Astrocyte (in vitro differentiated cells and primary cell): Measurements from ENCODE around the gene NUDT12. TPM values are rescaled to one million over a fixed set of nuclear protein-coding genes. Genes with fewer than 3 reads are reported as not detected.
A peak's percentile ranks its signal among the peaks of the same experiment; 100 is the strongest.

Experiments
- DNase-seq: peaks from one replicate; pipeline ENCODE4 v3.0.0-alpha.2; 2010; ENCODE audit warnings: low read depth
- FAIRE-seq: peaks from 2 replicates; lab custom pipeline; 2011; peaks lifted over from hg19 to GRCh38; lab: Jason Lieb, UNC
- H2AFZ ChIP-seq: 2 replicates; pipeline ENCODE4 v1.6.0; 2012; ENCODE audit warnings: low read depth, low read length, inconsistent platforms
- H3K27ac ChIP-seq: 2 replicates; pipeline ENCODE4 v1.5.1; 2011; ENCODE audit warnings: low read depth, low read length, inconsistent platforms
- H3K27me3 ChIP-seq: 2 replicates; pipeline ENCODE4 v1.6.0; 2011; ENCODE audit warnings: low read length, inconsistent platforms; ENCODE audit not compliant: insufficient read depth
- H3K36me3 ChIP-seq: 2 replicates; pipeline ENCODE4 v1.5.1; 2011; ENCODE audit warnings: low read length, inconsistent platforms; ENCODE audit not compliant: insufficient read depth
- H3K4me1 ChIP-seq: 2 replicates; pipeline ENCODE4 v1.5.1; 2011; ENCODE audit warnings: low read length, inconsistent platforms; ENCODE audit not compliant: insufficient read depth
- H3K4me2 ChIP-seq: 2 replicates; pipeline ENCODE4 v1.6.0; 2012; ENCODE audit warnings: low read length, inconsistent platforms
- H3K4me3 ChIP-seq: 2 replicates; pipeline ENCODE4 v1.5.1; 2011; ENCODE audit warnings: low read depth, mild to moderate bottlenecking, low read length, inconsistent platforms; ENCODE audit not compliant: insufficient read depth
- H3K79me2 ChIP-seq: 2 replicates; pipeline ENCODE4 v1.6.0; 2012; ENCODE audit warnings: mild to moderate bottlenecking, low read length, inconsistent platforms; ENCODE audit not compliant: insufficient read depth
- H3K9ac ChIP-seq: 2 replicates; pipeline ENCODE4 v1.6.0; 2012; ENCODE audit warnings: mild to moderate bottlenecking, low read length, inconsistent platforms
- H3K9me3 ChIP-seq: 2 replicates; pipeline ENCODE4 v1.5.1; 2012; ENCODE audit warnings: low read depth, mild to moderate bottlenecking, low read length, inconsistent platforms; ENCODE audit not compliant: insufficient read depth
- H4K20me1 ChIP-seq: 2 replicates; pipeline ENCODE4 v1.6.0; 2012; ENCODE audit warnings: low read length, inconsistent platforms; ENCODE audit not compliant: insufficient read depth
- H3K27ac Mint-ChIP-seq: one replicate; pipeline ENCODE4 v1.8.0; 2021; ENCODE audit warnings: mild to moderate bottlenecking, mixed read lengths; ENCODE audit not compliant: unreplicated experiment
- H3K27me3 Mint-ChIP-seq: one replicate; pipeline ENCODE4 v1.8.0; 2021; ENCODE audit warnings: low read depth, mixed read lengths; ENCODE audit not compliant: unreplicated experiment
- H3K36me3 Mint-ChIP-seq: one replicate; pipeline ENCODE4 v1.8.0; 2021; ENCODE audit warnings: low read depth, mixed read lengths; ENCODE audit not compliant: unreplicated experiment
- H3K4me1 Mint-ChIP-seq: one replicate; pipeline ENCODE4 v1.8.0; 2021; ENCODE audit warnings: low read depth, mixed read lengths; ENCODE audit not compliant: unreplicated experiment
- H3K4me3 Mint-ChIP-seq: one replicate; pipeline ENCODE4 v1.8.0; 2021; ENCODE audit warnings: mild to moderate bottlenecking, moderate library complexity, mixed read lengths; ENCODE audit not compliant: unreplicated experiment
- H3K9me3 Mint-ChIP-seq: one replicate; pipeline ENCODE4 v1.8.0; 2021; ENCODE audit warnings: mild to moderate bottlenecking, mixed read lengths; ENCODE audit not compliant: unreplicated experiment
- EZH2 ChIP-seq: IDR thresholded peaks from 2 replicates; pipeline ENCODE4 v1.6.1; 2012; ENCODE audit warnings: mild to moderate bottlenecking, low read length, inconsistent platforms; ENCODE audit not compliant: insufficient read depth
- total RNA-seq: library from RNA; stranded (reverse); gene quantifications from 2 replicates; pipeline ENCODE4 v1.2.1, GENCODE V29; 2021
- TF ChIP-seq, protein P1 (sequence below): IDR thresholded peaks from 2 replicates; pipeline ENCODE4 v1.5.1; 2011; ENCODE audit warnings: low read depth, mild to moderate bottlenecking, inconsistent platforms, low read length, moderate library complexity; ENCODE audit not compliant: insufficient read depth

The NUDT12 gene
- total RNA-seq, 1 donor from 2014 or later, result 6.3 TPM

DNA sequence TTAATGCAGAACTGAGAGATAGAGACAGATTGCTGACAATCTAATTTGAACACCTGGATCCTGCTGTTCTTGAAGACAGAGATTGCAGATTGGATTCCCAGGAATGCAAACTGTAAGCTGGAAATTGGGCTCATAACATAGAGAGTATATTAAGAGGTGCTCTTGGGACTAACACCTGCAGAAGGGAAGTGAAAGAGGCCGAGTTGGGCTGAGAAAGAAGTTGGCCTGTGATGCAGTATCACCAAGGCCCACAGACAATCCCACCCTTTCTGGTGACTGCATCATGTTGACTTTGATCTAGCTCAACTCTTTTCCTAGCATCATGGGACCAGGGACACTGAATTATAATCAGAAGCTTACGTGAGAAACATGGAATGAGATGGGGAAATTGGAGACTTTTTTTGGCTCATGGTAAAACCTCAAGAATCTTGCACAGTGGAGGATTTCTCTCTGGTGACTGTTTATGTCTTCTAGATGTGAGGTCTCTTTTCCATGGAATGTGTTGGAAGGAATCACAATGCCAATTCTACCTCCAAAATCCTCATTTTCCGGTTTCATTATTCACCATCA lies 36.5 kb upstream of the NUDT12 start:
- H2AFZ ChIP-seq, result no peak overlapping the region

DNA sequence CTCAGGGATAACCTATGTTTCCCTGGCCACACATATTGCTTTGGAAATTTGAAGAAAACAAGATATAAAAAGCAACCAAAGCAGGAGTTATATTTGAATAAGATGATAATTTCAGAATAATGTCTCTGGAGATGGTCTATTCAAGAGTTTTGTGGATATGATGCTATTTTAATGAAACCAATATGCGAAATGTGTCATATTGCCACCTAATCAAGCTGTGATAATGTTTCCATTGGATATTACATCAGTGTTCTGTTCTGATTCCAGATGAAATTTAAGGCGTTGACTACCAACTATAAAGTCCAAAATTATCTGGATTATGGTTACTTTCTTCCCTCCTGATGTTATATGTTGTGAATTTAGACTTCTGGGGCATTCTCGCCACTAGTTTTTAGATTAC lies 27.6 kb upstream of the NUDT12 start:
- no peak overlapping the region for H3K27ac ChIP-seq
- no peak overlapping the region for H3K4me3 Mint-ChIP-seq
- H3K4me2 ChIP-seq, result no peak overlapping the region
- H3K9me3 Mint-ChIP-seq, result no peaks in the 10 kb centered on the region
- no peak overlapping the region for H3K4me3 ChIP-seq
- H3K27ac Mint-ChIP-seq, result no peak overlapping the region
- H3K36me3 ChIP-seq, result no peaks in the 10 kb centered on the region
- no peak overlapping the region for H2AFZ ChIP-seq
- FAIRE-seq (no peak), DNase-seq (no peak)
- peaks cover 4% of the 10 kb centered on the region for H3K27me3 Mint-ChIP-seq
- no peaks in the 10 kb centered on the region for H3K36me3 Mint-ChIP-seq
- H4K20me1 ChIP-seq, result no peaks in the 10 kb centered on the region
- H3K4me1 Mint-ChIP-seq, result peaks cover 1% of the 10 kb centered on the region
- H3K79me2 ChIP-seq, result no peaks in the 10 kb centered on the region
- H3K9ac ChIP-seq, result no peak overlapping the region
- peaks cover 6% of the 10 kb centered on the region for H3K4me1 ChIP-seq
- H3K27me3 ChIP-seq, result no peaks in the 10 kb centered on the region
- TF ChIP-seq, protein P1, sequence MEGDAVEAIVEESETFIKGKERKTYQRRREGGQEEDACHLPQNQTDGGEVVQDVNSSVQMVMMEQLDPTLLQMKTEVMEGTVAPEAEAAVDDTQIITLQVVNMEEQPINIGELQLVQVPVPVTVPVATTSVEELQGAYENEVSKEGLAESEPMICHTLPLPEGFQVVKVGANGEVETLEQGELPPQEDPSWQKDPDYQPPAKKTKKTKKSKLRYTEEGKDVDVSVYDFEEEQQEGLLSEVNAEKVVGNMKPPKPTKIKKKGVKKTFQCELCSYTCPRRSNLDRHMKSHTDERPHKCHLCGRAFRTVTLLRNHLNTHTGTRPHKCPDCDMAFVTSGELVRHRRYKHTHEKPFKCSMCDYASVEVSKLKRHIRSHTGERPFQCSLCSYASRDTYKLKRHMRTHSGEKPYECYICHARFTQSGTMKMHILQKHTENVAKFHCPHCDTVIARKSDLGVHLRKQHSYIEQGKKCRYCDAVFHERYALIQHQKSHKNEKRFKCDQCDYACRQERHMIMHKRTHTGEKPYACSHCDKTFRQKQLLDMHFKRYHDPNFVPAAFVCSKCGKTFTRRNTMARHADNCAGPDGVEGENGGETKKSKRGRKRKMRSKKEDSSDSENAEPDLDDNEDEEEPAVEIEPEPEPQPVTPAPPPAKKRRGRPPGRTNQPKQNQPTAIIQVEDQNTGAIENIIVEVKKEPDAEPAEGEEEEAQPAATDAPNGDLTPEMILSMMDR, result no peak
- TF ChIP-seq EZH2, result no peak
- no peaks in the 10 kb centered on the region for H3K9me3 ChIP-seq

More for the DNA sequence above, 36.5 kb upstream of the NUDT12 start:
- Mint-ChIP-seq H3K27me3 (peaks cover 2% of the 10 kb centered on the region), H3K36me3 (no peaks in the 10 kb centered on the region), H3K27ac (no peak overlapping the region), H3K4me1 (no peaks in the 10 kb centered on the region), H3K4me3 (no peak overlapping the region), H3K9me3 (no peaks in the 10 kb centered on the region)
- Histone ChIP-seq H3K27me3 (no peaks in the 10 kb centered on the region), H3K4me3 (no peak overlapping the region), H3K9me3 (no peaks in the 10 kb centered on the region), H3K36me3 (no peaks in the 10 kb centered on the region), H3K4me2 (no peak overlapping the region), H3K27ac (no peak overlapping the region), H4K20me1 (no peaks in the 10 kb centered on the region), H3K4me1 (no peaks in the 10 kb centered on the region), H3K9ac (no peak overlapping the region), H3K79me2 (no peaks in the 10 kb centered on the region)
- DNase-seq (peak; percentile 87), FAIRE-seq (no peak)
- TF ChIP-seq, protein P1, result no peak
- TF ChIP-seq EZH2, result no peak

DNA sequence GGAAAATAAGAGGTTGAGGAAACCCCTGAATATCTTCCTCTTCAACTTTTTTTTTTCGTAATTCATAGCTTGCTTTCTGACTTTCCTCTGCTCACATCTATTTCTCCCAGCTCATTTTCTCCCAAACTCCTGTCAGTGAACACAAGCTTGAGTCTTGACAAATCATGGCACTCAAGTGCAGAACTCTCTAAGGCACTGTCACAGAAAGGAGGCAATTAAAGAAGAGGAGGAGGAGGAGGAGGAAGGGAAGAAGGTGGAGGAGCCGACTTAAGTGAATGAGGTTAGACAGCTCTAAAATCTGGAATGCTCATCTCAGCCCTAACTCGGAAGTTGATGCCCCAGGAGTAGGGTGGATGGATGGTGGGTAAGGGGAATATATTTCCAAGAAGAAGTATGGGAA lies 27.2 kb upstream of the NUDT12 start:
- Histone ChIP-seq H4K20me1 (no peaks in the 10 kb centered on the region), H2AFZ (peak overlapping the region; percentile 28), H3K4me1 (peaks cover 6% of the 10 kb centered on the region), H3K27me3 (no peaks in the 10 kb centered on the region), H3K36me3 (no peaks in the 10 kb centered on the region), H3K9ac (no peak overlapping the region), H3K9me3 (no peaks in the 10 kb centered on the region), H3K27ac (no peak overlapping the region), H3K4me2 (peak overlapping the region; percentile 28), H3K4me3 (no peak overlapping the region), H3K79me2 (no peaks in the 10 kb centered on the region)
- Mint-ChIP-seq H3K9me3 (no peaks in the 10 kb centered on the region), H3K27ac (no peak overlapping the region), H3K4me1 (peaks cover 1% of the 10 kb centered on the region), H3K36me3 (no peaks in the 10 kb centered on the region), H3K27me3 (peaks cover 4% of the 10 kb centered on the region), H3K4me3 (no peak overlapping the region)
- FAIRE-seq (no peak), DNase-seq (no peak)
- no peak for TF ChIP-seq EZH2
- TF ChIP-seq, protein P1, result no peak
